SK-N-MC (cell line): ENCODE results near the gene PGAM2.

ENCODE experiments used
- EZH2 ChIP-seq: fragments of 200-600 bp; sonication (generic); IDR thresholded peaks from one replicate; pipeline ENCODE4 v1.6.1; 2017; ENCODE audit warnings: antibody characterized with exemption
- FOXP2 ChIP-seq: optimal IDR thresholded peaks from 2 replicates; pipeline ENCODE3; 2011; ENCODE audit warnings: mild to moderate bottlenecking, moderate library complexity; ENCODE audit not compliant: insufficient read depth; ENCODE audit errors: extremely low read length, control extremely low read depth
- POLR2AphosphoS5 ChIP-seq: IDR thresholded peaks from 2 replicates; pipeline ENCODE4 v1.6.1; 2012; ENCODE audit warnings: mild to moderate bottlenecking, low read depth, low read length, borderline replicate concordance

- TF ChIP-seq EZH2 (no peak), POLR2AphosphoS5 (no peak), FOXP2 (no peak)
These were observed 14.1 kb upstream of the PGAM2 start for GRCh38 chr7:44079331-44080021.
